Renal pelvis (tissue), 4 donors: ENCODE results near the gene MREG. TPM values are rescaled to one million over a fixed set of nuclear protein-coding genes. Genes with fewer than 3 reads are reported as not detected.
"Not testable (repeated sequence)": the region's sequence is repeated elsewhere in the genome, so short reads cannot be mapped to it uniquely, and the experiment has no call there.

Source experiments
- DNase-seq: peaks from one replicate; pipeline ENCODE4 v3.0.0-alpha.2; 2013
- polyA plus RNA-seq, 3 donors: library from polyadenylated mRNA; unstranded; fragments of 120-200 nt; gene quantifications; one replicate each; pipeline ENCODE4 v1.2.1, GENCODE V29; 2013; ENCODE audit not compliant: insufficient read length in 3 of 3

Gene MREG
- polyA plus RNA-seq, 3 donors = 18.3 to 20.0 (median 19.9) TPM

DNA sequence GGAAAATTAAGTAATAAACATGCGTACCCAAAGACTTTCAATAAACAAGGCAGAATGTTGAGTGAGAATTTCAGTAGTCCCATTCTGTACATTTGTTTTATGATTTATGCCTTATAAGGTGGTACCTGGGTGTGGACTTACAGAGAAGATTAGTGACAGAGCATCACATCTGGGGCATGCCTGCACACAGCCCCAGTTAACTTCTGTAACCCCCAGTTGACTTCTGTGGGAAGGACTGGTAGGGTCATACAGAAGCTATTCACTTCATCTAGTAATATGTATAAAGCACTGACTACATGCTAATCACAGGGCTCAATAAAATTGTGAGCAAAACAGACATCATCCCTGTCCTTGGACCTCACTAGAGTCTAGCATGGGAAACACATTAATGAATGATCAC lies 16.1 kb downstream of the MREG start:
- DNase-seq = no peak

GRCh38 chr2:215994911-215995310 lies 18.4 kb downstream of the MREG start:
- no peak for DNase-seq

- not testable (repeated sequence) for DNase-seq
These were observed 24.7 kb downstream of the MREG start for GRCh38 chr2:215988556-215989207.

- no peak for DNase-seq
These were observed 28.1 kb downstream of the MREG start for GRCh38 chr2:215985257-215985656.

DNA sequence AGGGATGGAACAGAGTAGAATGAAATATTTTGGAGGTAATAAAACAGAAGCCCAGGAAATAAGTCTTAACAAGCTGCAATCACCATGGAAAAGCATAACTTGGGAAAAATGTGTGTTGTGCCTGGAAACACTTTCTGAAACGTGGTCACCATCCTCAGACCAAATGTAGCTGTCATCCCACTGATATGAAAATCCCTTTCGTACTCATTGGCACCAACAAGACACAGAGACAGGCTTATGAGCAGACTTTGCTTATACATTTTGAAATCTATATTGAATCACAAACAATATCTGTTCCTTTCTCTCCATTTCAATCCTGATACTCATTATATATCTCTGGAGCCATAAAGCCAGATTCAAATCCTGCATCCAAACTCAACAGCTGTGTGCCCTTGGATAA lies 28.7 kb downstream of the MREG start:
- DNase-seq = no peak

DNA sequence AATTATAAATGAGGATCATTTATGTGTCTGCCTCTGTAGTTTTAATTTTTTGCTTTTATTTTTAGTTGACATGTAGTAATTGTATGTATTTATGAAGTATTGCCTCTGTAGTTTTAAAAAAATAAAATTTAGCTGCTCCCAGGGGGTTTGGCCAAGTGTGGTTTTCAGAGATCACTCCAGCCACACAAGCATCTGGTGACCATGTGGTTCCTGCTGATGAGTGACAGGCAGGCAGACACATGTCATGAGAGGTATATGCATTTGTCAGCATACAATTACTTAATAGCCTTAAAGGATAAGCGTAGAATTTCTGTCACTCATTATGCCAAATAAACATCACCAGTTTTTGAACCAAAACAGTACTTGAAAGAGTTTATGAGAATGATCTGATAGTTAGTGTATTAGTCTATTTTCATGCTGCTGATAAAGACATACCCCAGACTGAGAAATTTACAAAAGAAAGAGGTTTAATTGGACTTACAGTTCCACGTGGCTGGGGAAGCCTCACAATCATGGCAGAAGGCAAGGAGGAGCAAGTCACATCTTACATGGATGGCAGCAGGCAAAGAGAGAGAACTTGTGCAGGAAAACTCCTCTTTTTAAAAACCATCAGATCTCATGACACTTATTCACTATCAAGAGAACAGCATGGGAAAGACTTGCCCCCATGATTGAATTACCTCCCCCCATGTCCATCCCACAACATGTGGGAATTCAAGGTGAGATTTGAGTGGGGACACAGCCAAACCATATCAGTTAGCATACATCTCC lies 29.6 kb downstream of the MREG start:
- no peak for DNase-seq

DNA sequence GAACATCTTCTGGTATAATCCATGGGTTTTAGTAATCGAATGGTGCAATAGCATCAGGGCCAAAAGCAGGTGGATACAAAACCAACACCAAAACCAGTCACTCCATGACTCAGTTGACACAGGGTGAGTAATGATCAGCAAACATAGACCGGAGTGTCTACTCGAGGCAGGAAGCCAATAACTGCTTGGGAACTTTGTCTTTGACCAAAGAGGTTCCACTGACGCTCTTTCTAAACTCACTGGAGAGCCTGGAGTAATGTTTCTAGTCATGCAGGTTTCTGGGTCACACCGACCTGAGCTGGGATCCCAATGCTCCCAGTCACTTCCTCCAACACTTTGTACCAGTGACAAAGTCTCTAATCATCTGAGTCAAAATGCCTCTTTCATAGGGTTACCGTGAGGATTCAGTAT lies 30.9 kb downstream of the MREG start:
- DNase-seq = no peak

- DNase-seq = no peak
These were observed 32.2 kb downstream of the MREG start for GRCh38 chr2:215981115-215981514.

GRCh38 chr2:215979620-215980019 lies 33.7 kb downstream of the MREG start:
- DNase-seq = no peak

GRCh38 chr2:215974700-215975429 lies 38.5 kb downstream of the MREG start:
- no peak for DNase-seq

DNA sequence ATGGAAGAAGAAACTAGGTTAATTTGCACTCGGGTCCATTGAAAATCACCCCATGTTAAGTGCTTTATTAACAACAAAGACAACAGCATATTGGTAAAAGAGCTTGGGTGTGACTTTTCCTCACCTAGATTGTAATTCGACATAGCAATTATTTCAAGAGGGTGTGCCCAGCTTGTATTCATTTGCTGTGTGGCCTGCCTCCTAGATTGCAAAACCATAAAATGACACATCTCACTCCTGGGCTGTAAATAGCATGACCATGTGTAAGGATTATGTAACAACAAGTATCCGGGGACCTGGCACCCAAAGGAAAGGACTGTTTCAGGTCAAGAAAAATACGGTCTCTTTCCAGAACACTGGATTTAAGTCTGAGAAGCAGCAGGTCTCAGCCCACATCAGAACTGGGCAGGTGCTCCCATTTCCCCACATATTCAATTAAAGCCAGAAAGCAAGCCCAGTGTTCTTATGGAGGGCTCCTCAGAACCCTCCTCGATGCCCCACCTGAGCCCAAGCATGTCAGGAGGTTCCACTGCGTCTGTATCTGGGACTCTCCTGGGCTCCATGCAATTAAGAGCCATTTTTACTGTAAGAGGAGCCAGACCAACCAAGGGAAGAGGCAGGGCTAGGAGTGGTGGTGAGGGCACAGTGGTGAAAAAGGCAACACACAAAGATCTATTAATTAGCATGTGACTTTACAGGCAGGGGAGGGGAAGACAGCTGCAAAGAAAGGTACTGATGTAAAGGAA lies 39.2 kb downstream of the MREG start:
- DNase-seq = no peak

DNA sequence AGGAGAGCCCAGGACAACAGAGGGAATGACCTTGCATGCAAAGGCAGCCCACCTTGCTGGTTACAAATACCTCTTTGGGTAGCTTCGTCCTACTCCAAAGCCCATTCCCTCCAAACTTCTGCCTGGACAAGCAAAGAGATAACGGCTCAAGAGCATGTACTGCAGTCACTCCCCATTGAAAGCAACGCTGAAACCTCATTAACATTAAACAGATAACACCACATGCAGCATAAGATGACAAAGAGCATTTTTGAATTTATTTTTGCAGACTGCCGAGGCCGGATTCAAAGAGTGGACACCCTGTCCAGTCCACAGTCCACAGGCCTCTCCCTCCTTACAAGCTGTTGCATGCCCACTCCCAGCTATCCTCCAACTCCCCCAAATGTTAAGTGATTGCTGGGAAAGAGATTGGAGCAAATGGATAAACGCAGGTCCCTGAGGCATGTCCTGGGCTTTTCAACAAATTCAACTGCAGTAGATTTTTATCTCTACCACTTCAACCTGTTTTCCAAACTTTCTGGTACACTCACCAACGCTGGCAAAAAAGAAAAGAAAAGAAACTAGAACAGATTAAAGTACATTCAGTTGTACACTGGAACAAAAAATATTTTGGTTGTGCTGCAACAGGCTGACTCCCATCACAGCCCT lies 40.1 kb downstream of the MREG start:
- no peak for DNase-seq

DNA sequence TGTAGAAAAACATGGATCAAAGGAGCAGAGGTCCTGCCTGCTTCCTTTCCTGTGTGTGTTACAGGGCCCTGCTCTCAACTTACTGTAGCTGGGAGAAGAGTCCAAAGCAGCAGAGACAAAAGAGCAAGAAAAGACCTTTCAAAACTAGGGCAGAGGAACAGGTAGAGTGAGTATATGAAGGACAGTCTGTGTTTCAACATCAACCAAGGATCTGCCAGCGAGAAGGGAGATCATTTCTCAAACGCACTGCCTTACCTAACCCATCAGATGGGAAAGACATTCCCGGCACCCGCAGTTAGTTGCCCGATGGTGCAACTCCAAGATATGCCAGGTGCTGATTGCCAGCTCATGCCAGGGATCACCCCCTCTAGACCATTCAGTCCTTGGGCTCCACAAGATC lies 41.7 kb downstream of the MREG start:
- no peak for DNase-seq

GRCh38 chr2:215970894-215971293 lies 42.5 kb downstream of the MREG start:
- not testable (repeated sequence) for DNase-seq

DNA sequence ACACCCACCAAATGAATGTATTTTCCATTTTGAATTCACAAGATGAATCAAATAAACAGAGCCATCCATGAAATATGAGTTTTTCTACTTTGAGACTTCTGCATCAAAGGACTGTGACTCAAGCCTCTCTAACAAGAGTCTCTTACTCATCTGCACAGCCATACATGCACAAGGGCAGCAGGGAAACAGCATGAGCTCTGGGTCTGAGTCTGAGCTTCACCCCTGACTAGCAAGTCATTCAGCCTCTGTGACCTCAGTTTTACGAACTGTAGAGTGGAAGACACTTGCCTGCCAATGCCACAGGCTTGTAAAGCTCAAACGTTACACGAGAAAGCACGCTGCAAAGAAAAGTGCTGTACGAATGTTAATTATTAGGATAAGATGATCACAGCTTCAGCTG lies 42.9 kb downstream of the MREG start:
- no peak for DNase-seq

- DNase-seq = no peak
These were observed 44.1 kb downstream of the MREG start for GRCh38 chr2:215969131-215969841.

- no peak for DNase-seq
These were observed 44.9 kb downstream of the MREG start for GRCh38 chr2:215968499-215968898.

DNA sequence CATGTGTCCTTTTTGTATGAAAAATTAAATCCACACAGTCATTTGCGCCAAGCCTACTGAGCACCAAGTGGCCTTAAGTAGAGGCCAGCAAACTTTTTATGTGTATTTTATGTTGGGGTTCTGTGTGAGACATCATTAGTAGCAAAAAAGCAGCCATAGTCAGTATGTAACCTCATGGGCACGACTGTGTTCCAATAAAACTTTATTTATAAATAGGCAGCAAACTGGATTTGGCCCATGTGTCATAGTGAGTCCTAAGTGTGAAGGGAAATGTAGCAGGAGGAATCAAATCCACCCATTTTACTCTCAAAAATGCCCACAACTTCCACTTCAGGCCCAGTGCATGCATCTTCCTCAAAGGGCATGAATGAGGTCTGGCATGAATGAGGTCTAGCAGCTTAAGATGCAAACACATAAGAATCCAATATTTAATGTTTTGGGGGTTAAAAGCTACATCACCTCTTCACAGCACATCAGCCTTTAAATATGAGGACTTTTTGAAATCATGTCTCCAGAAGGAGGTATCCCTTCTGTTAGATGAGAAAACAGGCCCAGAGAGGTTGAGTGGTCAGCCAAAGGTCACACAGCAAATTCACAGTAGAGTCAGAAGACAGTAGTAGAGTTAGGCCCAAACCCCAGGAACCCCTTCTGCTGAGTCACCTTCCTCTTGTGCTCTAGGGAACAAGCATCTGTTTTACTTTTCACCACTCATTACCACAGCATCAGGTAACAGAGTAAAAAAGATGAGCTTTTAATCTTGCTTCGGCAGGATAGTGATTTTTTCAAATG lies 45.6 kb downstream of the MREG start:
- no peak for DNase-seq

DNA sequence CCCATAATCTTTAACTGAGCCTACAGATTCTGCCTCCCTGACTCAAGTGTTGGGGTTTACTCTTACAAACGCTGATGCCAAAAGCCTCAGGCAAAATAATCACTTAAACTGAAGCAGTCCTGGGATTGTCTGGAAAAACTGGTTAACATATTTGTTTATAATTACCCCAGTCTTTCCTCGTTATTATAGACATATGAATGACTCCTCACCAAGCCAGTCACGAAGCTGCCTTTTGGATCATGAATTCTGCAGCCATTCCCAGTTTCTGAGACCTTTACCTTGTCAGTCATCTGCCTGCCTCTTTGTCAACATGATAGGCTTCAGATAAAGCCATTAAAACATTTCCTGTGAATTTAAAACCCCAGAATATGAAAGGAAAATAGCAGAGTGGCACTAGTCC lies 46.4 kb downstream of the MREG start:
- no peak for DNase-seq

DNA sequence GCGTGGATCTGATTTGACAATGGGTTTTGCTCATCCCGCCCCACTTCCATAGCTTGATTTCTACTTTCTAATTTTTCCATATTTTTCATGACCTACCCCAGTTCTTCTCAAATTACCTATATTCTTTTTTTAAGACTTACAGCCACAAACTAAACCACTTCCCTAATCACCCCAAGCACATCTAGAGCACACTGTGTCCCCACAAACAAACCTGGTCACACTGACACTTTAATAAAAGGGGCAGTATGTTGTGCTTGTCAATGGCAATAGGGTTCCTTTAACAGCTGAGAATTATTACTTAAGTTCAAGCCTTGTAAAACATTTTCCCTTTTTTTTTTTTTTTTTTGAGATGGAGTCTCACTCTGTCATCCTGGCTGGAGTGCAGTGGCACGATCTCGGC lies 47.1 kb downstream of the MREG start:
- no peak for DNase-seq
